Occipital lobe (tissue), 2 donors: ENCODE results near the gene RIMBP2. TPM values are rescaled to one million over a fixed set of nuclear protein-coding genes. Genes with fewer than 3 reads are reported as not detected.
"Not testable (repeated sequence)": the region's sequence is repeated elsewhere in the genome, so short reads cannot be mapped to it uniquely, and the experiment has no call there.

Source experiments
- DNase-seq: peaks from one replicate; lab custom pipeline; 2025; lab: John Stamatoyannopoulos, UW
- total RNA-seq: library from RNA; depleted of rRNA; stranded (reverse); fragments of >200 nt; gene quantifications from one replicate; pipeline ENCODE4 v1.2.3, GENCODE V29; 2014

RIMBP2 gene
- total RNA-seq, 1 donor from 2014 or later = 39.5 TPM

DNA sequence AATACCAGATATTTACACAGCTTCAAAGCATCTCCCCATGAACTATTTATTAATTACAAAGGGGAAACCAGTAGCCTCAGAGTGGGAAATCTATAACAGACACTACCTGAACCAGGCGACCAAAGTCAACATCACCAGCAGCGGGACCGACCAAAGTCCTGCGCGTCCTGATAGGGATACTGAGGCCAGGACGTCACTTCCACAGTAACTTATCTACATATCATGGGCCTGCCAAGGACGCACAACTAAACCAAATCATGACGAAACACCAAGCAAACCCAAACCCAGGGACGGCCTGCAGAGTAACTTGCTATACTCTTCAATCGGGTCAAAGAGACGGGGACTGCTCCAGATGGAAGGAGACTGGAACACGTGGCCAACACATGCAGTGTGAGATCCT is 26.0 kb upstream of the RIMBP2 start:
- DNase-seq = no peak

DNA sequence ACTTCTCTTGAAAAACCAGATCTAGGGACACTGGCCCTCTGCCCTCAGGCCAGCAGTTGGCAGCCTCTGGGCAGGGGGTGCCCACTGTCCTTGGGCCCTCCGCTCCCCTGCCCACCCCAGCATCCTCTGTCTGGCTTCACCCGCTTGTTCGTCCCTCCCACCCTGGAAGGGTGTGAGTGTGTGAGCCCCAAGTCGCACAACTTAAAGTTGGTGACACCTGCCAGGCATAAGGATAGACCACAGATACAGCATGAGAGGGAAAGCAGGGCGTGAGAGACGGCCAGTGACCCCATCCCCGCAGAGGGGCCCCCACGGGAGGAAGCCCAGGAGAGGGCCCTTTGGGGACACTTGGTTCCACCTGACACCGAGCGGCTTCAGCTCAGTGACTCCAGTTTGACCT is 23.5 kb upstream of the RIMBP2 start:
- no peak for DNase-seq

DNA sequence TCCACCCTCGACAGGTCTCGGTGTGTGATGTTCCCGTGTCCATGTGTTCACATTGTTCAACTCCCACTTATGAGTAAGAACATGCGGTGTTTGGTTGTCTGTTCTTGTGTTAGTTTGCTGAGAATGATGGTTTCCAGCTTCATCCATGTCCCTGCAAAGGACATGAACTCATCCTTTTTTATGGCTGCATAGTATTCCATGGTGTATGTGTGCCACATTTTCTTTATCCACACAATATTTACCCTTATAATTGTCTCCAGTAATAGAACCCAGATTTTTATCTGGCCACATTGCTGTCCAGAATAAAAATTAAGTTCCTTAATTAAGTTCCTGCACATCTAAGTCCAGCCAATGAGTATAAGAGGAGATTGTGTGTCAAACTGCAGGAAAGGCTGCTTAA is 22.3 kb upstream of the RIMBP2 start:
- not testable (repeated sequence) for DNase-seq

DNA sequence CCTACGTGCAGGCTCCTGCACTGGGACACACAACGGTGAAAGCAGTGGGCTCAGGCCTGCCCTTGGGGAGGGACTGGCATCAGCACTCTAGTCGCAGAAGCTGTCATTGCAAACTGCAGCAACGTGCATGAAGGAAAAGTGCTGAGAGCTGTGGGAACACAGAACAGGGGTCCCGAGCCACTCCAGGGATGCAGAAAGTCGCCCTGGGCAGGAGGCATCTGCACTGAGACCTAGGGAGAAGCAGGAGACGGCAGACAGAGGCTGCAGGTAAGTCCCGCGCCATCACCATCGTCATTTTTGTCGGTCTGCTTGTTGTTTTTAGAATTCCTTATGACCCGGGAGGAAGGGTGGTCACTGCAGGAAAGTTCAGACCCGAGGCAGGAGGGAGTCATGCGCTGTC is 21.6 kb upstream of the RIMBP2 start:
- no peak for DNase-seq

DNA sequence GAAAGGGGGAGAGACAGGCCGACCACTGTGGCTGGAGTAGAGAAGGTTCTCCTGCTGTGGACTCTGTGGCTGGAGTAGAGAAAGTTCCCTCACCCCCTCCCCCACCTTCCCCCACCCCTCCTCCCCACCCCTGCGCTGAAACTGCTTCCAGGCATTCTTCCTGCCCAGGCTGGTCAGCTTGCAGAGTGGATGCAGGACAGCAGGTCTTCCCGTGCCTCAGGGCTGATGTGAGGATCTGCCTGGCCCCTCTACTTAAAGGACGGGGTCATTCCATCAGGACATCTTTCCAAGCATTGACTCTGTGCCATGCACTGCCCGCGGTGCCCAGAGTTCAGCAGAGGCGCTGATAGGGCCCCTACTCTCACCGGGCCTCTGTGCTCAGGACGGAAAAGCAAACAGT is 13.2 kb upstream of the RIMBP2 start:
- no peak for DNase-seq

DNA sequence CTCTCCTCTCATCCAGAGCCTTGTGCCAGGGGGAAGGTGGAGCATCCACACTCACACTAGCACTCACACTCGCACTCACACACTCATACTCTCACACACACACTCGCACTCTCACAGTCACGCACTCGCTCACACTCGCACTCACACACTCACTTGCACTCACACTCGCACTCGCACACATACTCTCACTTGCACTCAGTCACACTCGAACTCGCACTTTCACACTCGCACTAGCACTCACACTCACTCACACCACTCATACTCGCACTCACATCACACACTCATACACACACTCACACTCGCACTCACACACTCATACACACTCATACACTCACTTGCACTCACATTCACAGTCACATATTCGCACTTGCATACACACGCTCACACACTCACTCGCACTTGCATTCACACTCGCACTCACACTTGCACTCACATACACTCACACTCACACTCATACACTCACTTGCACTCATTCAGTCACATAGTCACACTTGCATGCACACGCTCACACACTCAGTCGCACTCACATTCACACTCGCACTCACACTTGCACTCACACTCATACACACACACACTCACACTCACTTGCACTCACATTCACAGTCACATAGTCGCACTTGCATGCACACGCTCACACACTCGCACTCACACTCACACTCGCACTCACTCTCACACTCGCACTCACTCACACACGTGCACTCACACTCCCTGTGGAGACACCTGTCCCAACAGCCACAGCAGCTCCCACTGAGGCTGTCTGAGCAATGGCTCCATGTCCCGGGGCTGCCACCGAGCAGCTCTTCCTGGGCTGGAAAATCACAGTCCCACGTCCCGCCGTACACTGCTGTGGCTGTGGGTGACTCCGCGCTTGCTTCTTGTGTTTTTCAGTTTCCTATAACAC is 12.3 kb upstream of the RIMBP2 start:
- no peak for DNase-seq

DNA sequence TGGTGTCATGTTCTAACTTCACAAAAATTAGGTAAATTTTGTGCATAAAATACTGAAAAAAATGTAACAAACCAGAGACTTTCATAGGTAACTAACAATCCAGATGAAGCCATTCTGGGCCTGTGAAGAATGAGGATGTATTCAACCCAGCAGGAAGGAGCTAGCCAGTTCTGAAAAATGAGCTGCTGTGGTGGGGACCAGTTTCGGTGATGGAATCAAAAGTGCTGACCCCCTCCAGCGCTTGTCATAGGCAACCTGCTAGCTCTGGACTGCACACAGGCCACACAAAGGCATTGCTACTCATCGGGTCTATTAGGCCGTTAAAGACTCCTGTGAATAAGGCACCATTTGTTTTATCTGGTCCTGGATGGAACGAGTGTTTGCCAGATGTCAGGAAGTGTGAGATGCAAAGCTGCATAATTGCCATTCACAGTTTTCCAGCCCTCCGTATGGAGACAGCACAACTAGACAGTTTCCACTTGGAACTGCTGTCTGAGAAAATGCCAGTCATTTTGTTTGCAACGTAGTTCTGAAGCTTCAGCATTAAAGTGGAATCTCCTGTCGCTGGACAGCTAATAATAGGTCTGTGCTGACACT is 3.3 kb upstream of the RIMBP2 start:
- no peak for DNase-seq

DNA sequence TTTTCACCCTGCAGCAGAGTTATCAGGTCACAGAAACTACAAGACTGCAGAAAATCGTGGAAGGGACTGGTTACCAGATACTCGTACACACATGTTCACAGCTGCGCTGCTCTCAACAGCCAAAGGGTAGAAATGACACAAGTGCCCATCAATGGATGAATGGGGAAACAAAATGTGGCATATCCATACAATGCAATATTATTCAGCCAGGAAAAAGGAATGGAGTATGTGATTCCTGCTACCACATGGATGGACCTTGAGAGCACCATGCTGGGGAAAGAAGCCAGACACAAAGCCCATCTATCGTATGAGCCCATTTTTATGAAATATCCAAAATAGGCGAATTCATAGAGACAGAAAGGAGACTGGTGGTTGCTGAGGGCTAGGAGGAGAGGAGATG is 1.7 kb upstream of the RIMBP2 start:
- DNase-seq = no peak

DNA sequence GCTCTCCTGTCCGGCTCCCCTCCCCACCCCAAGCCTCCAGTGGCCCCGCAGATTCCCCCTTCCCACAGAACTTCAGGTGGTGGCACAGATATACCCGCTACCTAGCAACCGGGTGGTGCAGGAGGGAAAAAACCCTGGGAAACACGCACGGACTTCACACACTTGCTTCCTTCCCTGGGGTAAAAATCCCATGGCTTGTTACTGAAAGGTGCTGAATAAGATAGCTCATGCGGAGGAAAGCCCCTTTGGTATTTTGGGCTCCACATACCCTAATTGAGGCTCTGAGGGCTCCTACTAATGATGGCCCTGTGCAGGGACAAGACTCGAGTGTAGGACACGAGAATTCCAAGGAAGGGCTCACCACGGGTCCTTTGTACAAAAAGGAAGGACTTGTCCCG is 869 bp upstream of the RIMBP2 start:
- DNase-seq = no peak

DNA sequence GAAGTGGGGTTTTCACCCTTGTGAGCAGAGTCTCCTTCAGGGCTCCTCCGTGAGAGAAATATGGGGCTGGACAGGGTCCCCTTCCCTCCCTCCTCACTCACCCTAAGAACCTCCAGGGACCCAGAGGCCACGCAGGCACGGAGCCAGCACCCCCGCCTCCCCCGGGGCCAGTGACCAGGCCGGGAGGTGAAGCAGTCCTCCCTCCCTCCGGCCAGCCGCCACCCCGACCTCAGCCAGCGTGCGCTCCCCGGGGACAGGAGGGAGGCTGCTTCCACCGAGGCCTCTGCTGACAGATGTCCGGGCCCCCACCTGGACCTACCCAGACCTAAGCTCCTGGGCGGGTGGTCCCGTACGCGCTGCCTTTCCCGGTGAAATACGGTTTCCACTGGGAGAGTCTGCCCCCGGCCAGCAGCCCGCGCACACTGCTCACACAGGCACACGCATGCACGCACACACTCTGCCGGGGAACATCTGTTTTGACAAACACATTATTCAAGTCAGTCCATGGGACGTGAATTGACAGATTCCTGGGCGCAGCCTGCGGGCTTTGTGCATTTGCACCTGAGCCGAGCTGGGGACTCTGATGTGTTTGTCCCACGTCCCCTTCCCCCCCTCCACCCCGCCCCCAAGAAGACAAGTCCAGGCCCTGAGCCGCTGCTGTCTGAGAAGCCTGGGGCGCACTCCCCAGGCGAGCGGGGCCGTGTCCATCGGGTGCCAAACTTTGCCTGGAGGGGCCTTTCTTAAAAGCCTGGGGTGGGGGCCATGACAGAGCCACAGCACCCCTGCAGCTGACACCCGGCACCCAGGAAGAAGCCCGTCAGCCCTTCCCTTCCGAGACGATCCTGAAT is 725 bp downstream of the RIMBP2 start:
- DNase-seq = no peak

DNA sequence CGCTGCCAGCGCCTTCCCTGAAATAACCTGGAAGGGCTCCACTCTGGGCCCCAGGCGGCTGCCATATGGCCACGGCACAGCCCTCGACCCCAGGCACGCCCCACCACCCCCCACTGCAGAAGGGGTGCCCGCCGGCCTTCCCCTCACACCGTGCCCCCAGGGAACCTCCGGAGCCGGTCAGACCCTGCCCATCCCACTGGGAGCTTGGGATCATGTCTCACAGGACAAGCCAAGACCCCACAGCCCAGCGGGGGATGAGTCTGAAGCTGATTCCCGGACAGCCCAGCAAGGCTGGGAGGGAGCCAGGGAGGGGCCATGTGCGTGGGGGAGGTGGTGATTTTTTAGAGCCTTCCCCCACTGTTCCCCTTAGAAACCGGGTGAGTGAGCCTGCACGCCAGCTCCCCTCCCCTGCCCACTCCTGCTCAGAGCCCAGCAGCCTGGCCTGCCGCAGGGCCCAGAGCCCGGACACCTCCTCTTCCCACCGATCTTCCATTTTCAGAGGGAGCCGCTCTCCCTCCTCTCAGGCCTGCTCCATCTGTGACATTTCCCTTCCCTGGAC is 1.4 kb downstream of the RIMBP2 start:
- peak; percentile 16 for DNase-seq

DNA sequence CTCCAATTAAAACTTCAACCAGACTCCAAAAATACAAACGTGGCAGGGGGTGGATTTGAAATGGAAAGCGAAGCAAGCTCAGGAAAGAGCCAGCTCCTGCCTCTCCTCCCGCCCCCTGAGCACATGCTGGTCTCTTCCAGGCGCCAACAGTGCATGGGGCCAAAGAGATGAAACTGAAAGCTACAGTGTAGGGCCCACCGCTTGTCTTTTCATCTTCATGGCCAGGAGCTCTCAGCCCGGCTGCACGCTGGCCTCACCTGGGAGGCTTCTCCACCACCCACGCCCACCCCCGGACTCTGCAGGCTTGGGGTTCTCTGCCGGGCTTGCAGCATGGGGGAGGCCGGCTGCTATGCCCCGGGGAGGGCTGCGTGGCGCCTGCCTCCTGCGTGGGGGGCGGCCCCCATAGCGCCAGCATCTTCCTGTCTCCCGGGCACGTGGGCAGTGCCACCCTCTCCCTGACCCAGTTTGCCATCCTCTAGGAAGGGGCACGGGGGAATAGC is 2.0 kb downstream of the RIMBP2 start:
- peak; percentile 33 for DNase-seq

DNA sequence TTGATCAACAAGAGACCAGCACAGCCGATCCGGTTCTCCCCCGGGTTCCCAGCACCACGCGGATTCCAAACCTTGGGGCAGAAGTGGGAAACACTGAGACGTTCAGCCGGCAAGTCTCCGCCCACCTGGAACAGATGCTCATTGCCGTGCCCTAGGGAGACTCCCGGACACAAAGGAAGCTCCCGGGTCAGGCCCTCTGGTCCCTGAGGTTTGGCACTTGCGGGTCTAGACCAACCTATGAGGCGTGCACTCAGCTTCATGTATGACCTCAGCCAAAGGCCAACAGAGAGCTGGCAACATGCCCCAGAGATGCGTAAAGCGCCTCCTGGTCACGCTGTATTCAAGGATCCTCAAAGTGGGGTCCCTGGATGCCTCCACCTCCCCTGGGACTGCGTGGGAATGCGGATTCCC is 2.5 kb downstream of the RIMBP2 start:
- DNase-seq = peak; percentile 21

DNA sequence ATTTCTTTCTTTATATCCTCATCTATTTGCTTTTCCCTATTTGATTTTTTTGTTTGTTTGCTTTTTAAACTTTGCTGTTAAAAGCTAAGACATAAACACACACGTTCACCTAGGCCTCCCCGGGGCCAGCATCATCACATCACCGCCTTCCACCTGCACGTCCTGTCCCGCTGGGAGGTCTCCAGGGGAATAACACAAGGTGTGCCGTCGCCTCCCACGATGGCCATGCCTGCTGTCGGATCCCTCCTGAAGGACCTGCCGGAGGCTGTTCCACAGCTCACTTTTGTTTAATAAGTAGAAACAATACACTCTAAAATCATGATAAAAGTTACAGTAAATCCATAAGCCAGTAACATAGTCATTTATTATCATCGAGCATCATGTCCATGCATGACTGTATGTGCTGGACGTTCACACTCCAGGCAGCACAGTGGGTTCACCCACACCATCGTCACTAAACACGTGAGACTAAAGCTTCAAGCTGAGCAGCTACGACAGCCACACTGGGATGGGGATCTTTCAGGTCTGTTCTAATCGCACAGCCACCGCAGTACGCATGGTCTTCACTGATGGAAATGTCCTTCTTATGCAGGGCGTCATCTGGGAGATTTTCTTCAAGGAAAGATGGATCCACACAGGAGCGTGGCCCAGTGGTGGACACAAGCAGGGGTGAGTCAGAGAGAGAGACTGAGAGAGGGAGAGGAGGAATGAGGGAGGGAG is 3.6 kb downstream of the RIMBP2 start:
- DNase-seq = no peak

DNA sequence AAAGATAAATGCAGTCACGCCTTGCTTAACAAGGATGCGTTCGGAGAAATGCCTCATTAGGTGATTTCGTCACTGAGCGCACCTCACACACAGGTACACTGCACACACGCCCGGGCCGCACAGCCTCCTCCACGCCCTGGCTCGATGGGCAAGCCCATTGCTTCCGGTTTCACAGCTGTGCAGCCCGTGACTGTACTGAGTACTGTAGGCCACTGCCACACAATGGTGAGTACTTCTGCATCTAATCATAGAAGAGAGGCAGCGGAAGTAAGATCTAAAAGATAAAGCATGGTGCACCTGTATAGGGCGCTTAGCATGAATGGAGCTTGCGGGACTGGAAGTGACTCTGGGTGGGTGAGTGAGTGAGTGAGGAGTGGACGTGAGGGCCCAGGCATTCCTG is 4.3 kb downstream of the RIMBP2 start:
- no peak for DNase-seq

DNA sequence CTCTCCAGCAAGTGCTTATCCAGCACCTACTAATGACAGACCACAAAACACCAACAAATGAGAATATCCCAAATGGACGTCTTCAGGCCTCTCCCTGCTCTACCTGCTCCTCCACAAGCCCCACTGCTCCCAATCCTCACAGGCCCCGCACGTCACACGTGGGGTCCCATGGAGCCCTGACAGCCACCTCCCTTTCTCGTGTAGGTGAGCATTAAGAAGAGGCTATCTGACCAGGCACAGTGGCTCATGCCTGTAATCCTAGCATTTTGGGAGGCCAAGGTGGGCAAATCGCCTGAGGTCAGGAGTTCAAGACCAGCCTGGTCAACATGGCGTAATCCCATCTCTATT is 5.4 kb downstream of the RIMBP2 start:
- no peak for DNase-seq

DNA sequence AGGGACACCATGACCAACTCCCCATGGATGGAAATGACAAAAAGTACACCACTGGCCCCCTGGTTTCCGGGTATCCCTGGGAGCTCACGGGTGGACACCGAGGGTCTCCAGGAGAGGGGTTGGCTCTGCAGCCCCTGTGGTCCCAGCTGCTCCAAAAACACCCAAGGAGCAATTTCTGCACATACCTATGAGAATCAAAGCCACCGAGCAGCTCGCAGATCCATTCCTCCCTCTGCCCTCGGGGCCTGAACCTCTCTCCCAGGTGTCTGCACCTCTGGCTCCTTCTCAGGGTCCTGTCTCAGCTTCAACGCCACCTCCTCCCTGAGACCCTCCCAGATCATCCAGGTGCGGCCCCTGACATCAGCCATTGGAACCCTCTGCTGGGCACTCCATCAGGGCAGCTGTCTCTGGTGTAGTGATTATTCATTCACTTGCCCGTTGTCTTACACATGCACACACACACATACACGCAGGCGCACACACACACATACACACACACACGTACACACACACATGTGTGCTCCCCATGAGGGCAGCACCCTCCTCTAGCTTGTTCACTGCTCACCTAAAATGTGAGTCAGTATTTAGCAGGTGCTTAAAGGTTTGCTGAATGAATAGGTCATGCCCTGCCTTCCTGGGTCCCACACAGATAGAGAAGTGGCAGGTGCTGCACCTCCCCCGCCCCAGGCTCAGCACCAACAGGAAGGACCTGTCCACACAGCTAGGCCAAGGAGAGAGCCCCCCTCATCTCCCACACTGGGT is 5.9 kb downstream of the RIMBP2 start:
- no peak for DNase-seq

DNA sequence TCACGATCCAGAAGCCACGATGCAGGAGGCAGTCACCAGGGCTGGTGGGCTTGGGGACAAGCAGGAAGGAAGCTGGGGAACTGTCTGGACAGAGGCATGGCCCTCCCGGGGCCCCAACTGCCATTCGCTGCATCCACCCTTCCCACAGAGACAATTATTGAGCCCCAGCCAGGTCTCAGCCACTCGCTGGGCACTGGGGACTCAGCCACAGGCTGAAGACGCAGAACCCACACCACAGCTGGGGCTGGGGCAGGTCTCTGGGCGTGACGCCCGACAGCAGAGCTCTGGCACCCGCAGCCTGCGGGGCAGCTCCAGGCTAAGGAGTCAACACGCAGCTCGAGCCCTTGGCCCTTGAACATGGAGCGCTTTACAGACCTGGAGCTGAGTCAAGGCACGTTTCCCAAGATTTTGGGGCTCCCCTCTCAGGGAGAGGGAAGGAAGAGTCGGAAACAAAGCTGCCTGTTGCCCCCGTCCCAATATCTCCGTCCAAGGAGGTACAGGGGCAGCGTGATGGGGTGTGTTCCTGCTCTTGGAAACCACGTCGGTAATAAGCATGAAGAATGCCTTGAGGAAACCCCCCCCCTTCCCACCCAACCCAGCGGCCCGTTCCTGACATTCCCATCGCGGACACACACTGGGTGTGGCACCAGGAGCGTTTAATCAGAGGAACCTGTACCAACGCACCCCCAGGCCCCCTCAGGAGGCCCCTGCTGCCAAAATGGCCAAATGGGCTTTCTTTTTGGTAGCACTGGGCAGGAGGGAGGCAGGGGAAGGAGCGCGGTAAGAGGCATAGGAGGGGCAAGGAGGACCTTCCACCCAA is 6.7 kb downstream of the RIMBP2 start:
- no peak for DNase-seq

DNA sequence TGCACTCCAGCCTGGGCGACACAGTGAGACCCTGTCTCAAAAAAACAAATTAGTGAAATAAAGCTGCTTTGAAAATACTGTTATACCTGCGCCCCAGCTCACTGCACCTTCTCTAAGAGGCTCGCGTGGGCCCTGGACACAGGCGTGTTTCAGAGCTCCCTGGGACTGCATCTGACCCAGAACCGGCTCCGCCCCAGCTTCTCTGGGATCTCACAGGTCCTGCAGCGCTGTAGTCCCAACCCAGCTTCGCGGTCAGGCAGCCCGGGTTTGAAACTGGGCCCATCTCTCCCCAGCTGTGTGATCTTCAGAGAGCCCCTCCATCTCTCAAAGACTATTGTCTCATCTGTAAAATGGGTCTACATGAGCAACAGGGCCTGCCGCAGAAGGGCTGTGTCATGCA is 7.5 kb downstream of the RIMBP2 start:
- DNase-seq = no peak

DNA sequence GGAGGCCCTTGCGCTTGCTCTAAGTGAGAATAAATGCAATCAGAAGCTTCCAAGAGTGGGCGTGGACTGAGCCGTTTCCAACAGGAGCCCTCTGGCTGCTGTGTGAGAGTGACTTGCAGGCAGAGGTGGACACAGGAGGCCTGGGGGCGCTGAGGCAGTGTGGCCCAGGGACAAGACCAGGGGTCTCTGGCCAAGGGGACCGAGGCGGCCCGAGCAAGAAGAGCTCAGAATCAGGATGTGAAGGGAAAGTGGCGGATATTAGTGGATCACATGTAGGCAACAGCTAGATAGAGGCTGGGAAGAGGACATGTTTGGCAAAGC is 8.6 kb downstream of the RIMBP2 start:
- no peak for DNase-seq
